Upper lobe of left lung (tissue), 4 donors: ENCODE data around the gene MBP.

ENCODE experiments used
- POLR2AphosphoS5 ChIP-seq, 2 donors: sonication (generic); formaldehyde crosslinking; IDR thresholded peaks; one replicate each; pipeline ENCODE4 v1.5.1; 2017; ENCODE audit warnings: antibody characterized with exemption in 2 of 2
- TF ChIP-seq, protein P1 (sequence below), 6 experiments: fragments of 450-650 bp in 4 of 6; fragments of 200-600 bp in 2 of 6; sonication (generic) in 2 of 6; IDR thresholded peaks; one replicate each; pipeline ENCODE4 v1.5.1; 2016 to 2019; ENCODE audit warnings: antibody characterized with exemption in 6 of 6

DNA sequence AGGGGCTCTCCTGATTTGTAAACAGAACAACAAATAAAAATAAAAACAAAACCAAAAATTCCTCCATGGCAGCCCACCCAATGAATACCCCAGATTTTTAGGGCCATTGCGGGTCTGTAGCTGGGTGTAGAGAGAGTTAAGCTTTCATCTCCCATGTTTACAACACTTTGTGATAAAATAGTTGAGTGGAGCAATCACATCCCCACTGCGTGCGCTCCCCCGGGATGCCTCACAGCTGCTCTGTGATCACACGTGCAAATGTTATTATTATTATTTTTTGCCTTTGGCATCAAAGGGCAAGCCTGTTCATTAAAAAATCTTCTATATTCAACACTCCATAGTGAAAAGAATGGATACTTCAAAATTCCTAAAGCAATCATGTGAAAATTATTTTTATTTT, 118.0 kb downstream of the MBP start:
- TF ChIP-seq, protein P1, sequence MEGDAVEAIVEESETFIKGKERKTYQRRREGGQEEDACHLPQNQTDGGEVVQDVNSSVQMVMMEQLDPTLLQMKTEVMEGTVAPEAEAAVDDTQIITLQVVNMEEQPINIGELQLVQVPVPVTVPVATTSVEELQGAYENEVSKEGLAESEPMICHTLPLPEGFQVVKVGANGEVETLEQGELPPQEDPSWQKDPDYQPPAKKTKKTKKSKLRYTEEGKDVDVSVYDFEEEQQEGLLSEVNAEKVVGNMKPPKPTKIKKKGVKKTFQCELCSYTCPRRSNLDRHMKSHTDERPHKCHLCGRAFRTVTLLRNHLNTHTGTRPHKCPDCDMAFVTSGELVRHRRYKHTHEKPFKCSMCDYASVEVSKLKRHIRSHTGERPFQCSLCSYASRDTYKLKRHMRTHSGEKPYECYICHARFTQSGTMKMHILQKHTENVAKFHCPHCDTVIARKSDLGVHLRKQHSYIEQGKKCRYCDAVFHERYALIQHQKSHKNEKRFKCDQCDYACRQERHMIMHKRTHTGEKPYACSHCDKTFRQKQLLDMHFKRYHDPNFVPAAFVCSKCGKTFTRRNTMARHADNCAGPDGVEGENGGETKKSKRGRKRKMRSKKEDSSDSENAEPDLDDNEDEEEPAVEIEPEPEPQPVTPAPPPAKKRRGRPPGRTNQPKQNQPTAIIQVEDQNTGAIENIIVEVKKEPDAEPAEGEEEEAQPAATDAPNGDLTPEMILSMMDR (IDR thresholded peaks at IDR 0.05), result no peak
- no peak for TF ChIP-seq POLR2AphosphoS5 (IDR thresholded peaks at IDR 0.05)
